ENCODE data around the gene PUSL1.

Gene PUSL1

GRCh38 chr1:1338278-1338677, 29.9 kb downstream of the PUSL1 start:
- H3K36me3 ChIP-seq (ENCODE audit: control insufficient read depth in 1 of 2, insufficient read depth in 2 of 2, low read depth in 1 of 2, low read length in 2 of 2): peaks cover 31 to 98% of the 10 kb centered on the region in 2 experiments
- H3K79me1 ChIP-seq (replicated peaks; ENCODE audit: low read length, poor library complexity, severe bottlenecking): peaks cover 31% of the 10 kb centered on the region
- H2AFZ ChIP-seq (ENCODE audit: low read depth, low read length): no peak overlapping the region

GRCh38 chr1:1340185-1340584, 31.8 kb downstream of the PUSL1 start:
- no peak overlapping the region for H3K18ac ChIP-seq (ENCODE audit: low read depth in 1 of 2, low read length in 2 of 2)
- no peak overlapping the region for H2AK5ac ChIP-seq (ENCODE audit: low read length, severe bottlenecking)
- H2BK120ac ChIP-seq (ENCODE audit: low read depth, low read length): no peak overlapping the region
- H3K4ac ChIP-seq (ENCODE audit: low read depth in 1 of 2, low read length in 2 of 2): no peak overlapping the region
- H3K4me1 ChIP-seq (ENCODE audit: control insufficient read depth, insufficient read depth, low read depth, low read length): peaks cover 35% of the 10 kb centered on the region
- peaks cover 31 to 88% of the 10 kb centered on the region in 2 experiments for H3K36me3 ChIP-seq (ENCODE audit: control insufficient read depth in 1 of 2, insufficient read depth in 2 of 2, low read depth in 1 of 2, low read length in 2 of 2)
- no peak overlapping the region for H2BK15ac ChIP-seq (ENCODE audit: low read depth, poor library complexity, severe bottlenecking)
- H3K9me3 ChIP-seq (ENCODE audit: control insufficient read depth, low read length): no peaks in the 10 kb centered on the region
- H3K4me3 ChIP-seq (ENCODE audit: insufficient read depth in 1 of 2, low read depth in 1 of 2, low read length in 2 of 2): no peak overlapping the region
- H4K91ac ChIP-seq (ENCODE audit: low read length): no peak overlapping the region
- H3K14ac ChIP-seq (ENCODE audit: low read length in 2 of 2): no peak overlapping the region
- H2BK12ac ChIP-seq (ENCODE audit: low read length in 2 of 2): no peak overlapping the region
- no peak overlapping the region for H3K27ac ChIP-seq (ENCODE audit: low read length, poor library complexity, severe bottlenecking)
- peaks cover 38% of the 10 kb centered on the region for H3K79me1 ChIP-seq (replicated peaks; ENCODE audit: low read length, poor library complexity, severe bottlenecking)
- no peak overlapping the region for H3K9ac ChIP-seq (ENCODE audit: low read length)
- 95% methylated on average over 22 of the region's 23 CpGs for WGBS
- no peak for DNase-seq
- H3K27me3 ChIP-seq (ENCODE audit: control insufficient read depth in 1 of 2, insufficient read depth in 1 of 2, low read length in 2 of 2): no peaks in the 10 kb centered on the region
- H3K4me2 ChIP-seq (ENCODE audit: low read length, poor library complexity, severe bottlenecking): no peak overlapping the region
- H2AFZ ChIP-seq (ENCODE audit: low read depth, low read length): no peak overlapping the region
- no peak overlapping the region for H3K23ac ChIP-seq (ENCODE audit: low read length in 2 of 2)
- no peak overlapping the region for H4K8ac ChIP-seq (ENCODE audit: low read length)
- H2BK5ac ChIP-seq (ENCODE audit: low read depth, low read length, poor library complexity, severe bottlenecking): no peak overlapping the region

More at GRCh38 chr1:1338278-1338677, 29.9 kb downstream of the PUSL1 start:
- Histone ChIP-seq H3K14ac (ENCODE audit: low read length in 2 of 2) (no peak overlapping the region), H3K4ac (ENCODE audit: low read depth in 1 of 2, low read length in 2 of 2) (no peak overlapping the region), H3K9ac (ENCODE audit: low read length) (no peak overlapping the region), H3K9me3 (ENCODE audit: control insufficient read depth, low read length) (no peaks in the 10 kb centered on the region), H2AK5ac (ENCODE audit: low read length, severe bottlenecking) (no peak overlapping the region), H3K27ac (ENCODE audit: low read length, poor library complexity, severe bottlenecking) (no peak overlapping the region), H3K4me3 (ENCODE audit: insufficient read depth in 1 of 2, low read depth in 1 of 2, low read length in 2 of 2) (no peak overlapping the region), H3K23ac (ENCODE audit: low read length in 2 of 2) (no peak overlapping the region), H2BK12ac (ENCODE audit: low read length in 2 of 2) (no peak overlapping the region), H3K18ac (ENCODE audit: low read depth in 1 of 2, low read length in 2 of 2) (no peak overlapping the region), H3K4me2 (ENCODE audit: low read length, poor library complexity, severe bottlenecking) (no peak overlapping the region), H3K4me1 (ENCODE audit: control insufficient read depth, insufficient read depth, low read depth, low read length) (peaks cover 16% of the 10 kb centered on the region), H2BK5ac (ENCODE audit: low read depth, low read length, poor library complexity, severe bottlenecking) (no peak overlapping the region), H2BK120ac (ENCODE audit: low read depth, low read length) (no peak overlapping the region), H4K91ac (ENCODE audit: low read length) (peak overlapping the region; percentile 35), H2BK15ac (ENCODE audit: low read depth, poor library complexity, severe bottlenecking) (no peak overlapping the region), H4K8ac (ENCODE audit: low read length) (no peak overlapping the region), H3K27me3 (ENCODE audit: control insufficient read depth in 1 of 2, insufficient read depth in 1 of 2, low read length in 2 of 2) (no peaks in the 10 kb centered on the region)
- no peak for DNase-seq
- 98% methylated on average over 36 of the region's 36 CpGs for WGBS

GRCh38 chr1:1340791-1341548, 32.6 kb downstream of the PUSL1 start:
- Histone ChIP-seq H2BK120ac (ENCODE audit: low read depth, low read length) (no peak overlapping the region), H3K79me1 (replicated peaks; ENCODE audit: low read length, poor library complexity, severe bottlenecking) (peaks cover 36% of the 10 kb centered on the region), H3K9me3 (ENCODE audit: control insufficient read depth, low read length) (no peaks in the 10 kb centered on the region), H3K4me3 (ENCODE audit: insufficient read depth in 1 of 2, low read depth in 1 of 2, low read length in 2 of 2) (peak overlapping the region in 1 of 2 experiments; percentile 32), H3K23ac (ENCODE audit: low read length in 2 of 2) (no peak overlapping the region), H3K4me1 (ENCODE audit: control insufficient read depth, insufficient read depth, low read depth, low read length) (peaks cover 43% of the 10 kb centered on the region), H4K91ac (ENCODE audit: low read length) (peak overlapping the region; percentile 40), H2BK12ac (ENCODE audit: low read length in 2 of 2) (no peak overlapping the region), H3K14ac (ENCODE audit: low read length in 2 of 2) (no peak overlapping the region), H3K9ac (ENCODE audit: low read length) (no peak overlapping the region), H3K18ac (ENCODE audit: low read depth in 1 of 2, low read length in 2 of 2) (no peak overlapping the region), H2BK5ac (ENCODE audit: low read depth, low read length, poor library complexity, severe bottlenecking) (no peak overlapping the region), H3K4me2 (ENCODE audit: low read length, poor library complexity, severe bottlenecking) (no peak overlapping the region), H3K27ac (ENCODE audit: low read length, poor library complexity, severe bottlenecking) (no peak overlapping the region), H4K8ac (ENCODE audit: low read length) (no peak overlapping the region), H2AK5ac (ENCODE audit: low read length, severe bottlenecking) (no peak overlapping the region), H3K27me3 (ENCODE audit: control insufficient read depth in 1 of 2, insufficient read depth in 1 of 2, low read length in 2 of 2) (no peaks in the 10 kb centered on the region), H3K36me3 (ENCODE audit: control insufficient read depth in 1 of 2, insufficient read depth in 2 of 2, low read depth in 1 of 2, low read length in 2 of 2) (peaks cover 31 to 86% of the 10 kb centered on the region in 2 experiments), H2BK15ac (ENCODE audit: low read depth, poor library complexity, severe bottlenecking) (no peak overlapping the region), H3K4ac (ENCODE audit: low read depth in 1 of 2, low read length in 2 of 2) (no peak overlapping the region), H2AFZ (ENCODE audit: low read depth, low read length) (no peak overlapping the region)
- 95% methylated on average over 36 of the region's 36 CpGs for WGBS
- no peak for DNase-seq

- Histone ChIP-seq H3K9ac (ENCODE audit: low read length) (no peak overlapping the region), H3K4ac (ENCODE audit: low read depth in 1 of 2, low read length in 2 of 2) (no peak overlapping the region), H3K4me2 (ENCODE audit: low read length, poor library complexity, severe bottlenecking) (no peak overlapping the region), H3K27ac (ENCODE audit: low read length, poor library complexity, severe bottlenecking) (no peak overlapping the region), H3K27me3 (ENCODE audit: control insufficient read depth in 1 of 2, insufficient read depth in 1 of 2, low read length in 2 of 2) (no peaks in the 10 kb centered on the region), H3K36me3 (ENCODE audit: control insufficient read depth in 1 of 2, insufficient read depth in 2 of 2, low read depth in 1 of 2, low read length in 2 of 2) (peaks cover 31 to 86% of the 10 kb centered on the region in 2 experiments), H2AFZ (ENCODE audit: low read depth, low read length) (no peak overlapping the region), H3K9me3 (ENCODE audit: control insufficient read depth, low read length) (no peaks in the 10 kb centered on the region), H2AK5ac (ENCODE audit: low read length, severe bottlenecking) (no peak overlapping the region), H4K91ac (ENCODE audit: low read length) (peak overlapping the region; percentile 40), H2BK5ac (ENCODE audit: low read depth, low read length, poor library complexity, severe bottlenecking) (no peak overlapping the region), H3K14ac (ENCODE audit: low read length in 2 of 2) (no peak overlapping the region), H3K4me3 (ENCODE audit: insufficient read depth in 1 of 2, low read depth in 1 of 2, low read length in 2 of 2) (no peak overlapping the region), H2BK12ac (ENCODE audit: low read length in 2 of 2) (no peak overlapping the region), H3K79me1 (replicated peaks; ENCODE audit: low read length, poor library complexity, severe bottlenecking) (peaks cover 36% of the 10 kb centered on the region), H3K23ac (ENCODE audit: low read length in 2 of 2) (no peak overlapping the region), H2BK120ac (ENCODE audit: low read depth, low read length) (no peak overlapping the region), H3K18ac (ENCODE audit: low read depth in 1 of 2, low read length in 2 of 2) (no peak overlapping the region), H3K4me1 (ENCODE audit: control insufficient read depth, insufficient read depth, low read depth, low read length) (peaks cover 49% of the 10 kb centered on the region), H2BK15ac (ENCODE audit: low read depth, poor library complexity, severe bottlenecking) (no peak overlapping the region), H4K8ac (ENCODE audit: low read length) (no peak overlapping the region)
- no peak for DNase-seq
- 97% methylated on average over 17 of the region's 17 CpGs for WGBS
Observed at GRCh38 chr1:1341549-1342021, 33.2 kb downstream of the PUSL1 start.

All from mesenchymal stem cell (in vitro differentiated cells and primary cell).